ENCODE measurements around the gene CHST15.

CHST15 gene

GRCh38 chr10:124006526-124006925, 86.9 kb downstream of the CHST15 start:
- peaks cover 4 to 5% of the 10 kb centered on the region in 2 experiments for H3K4me1 ChIP-seq (ENCODE audit: control insufficient read depth in 1 of 2, insufficient read depth in 1 of 2, low read depth in 1 of 2, low read length in 1 of 2)
- H3K27me3 ChIP-seq, result no peaks in the 10 kb centered on the region
- H3K27ac ChIP-seq, result no peak overlapping the region
- peaks cover 95% of the 10 kb centered on the region for H3K36me3 ChIP-seq
- H3K4me3 ChIP-seq (ENCODE audit: low read depth in 1 of 2, low read length in 1 of 2), result no peak overlapping the region
- no peak for TF ChIP-seq CTCF (IDR thresholded peaks at IDR 0.05)
- no peaks in the 10 kb centered on the region for H3K9me3 ChIP-seq

GRCh38 chr10:124005991-124006392, 87.4 kb downstream of the CHST15 start:
- Histone ChIP-seq H3K36me3 (peaks cover 93% of the 10 kb centered on the region), H3K4me1 (ENCODE audit: control insufficient read depth in 1 of 2, insufficient read depth in 1 of 2, low read depth in 1 of 2, low read length in 1 of 2) (peaks cover 9 to 10% of the 10 kb centered on the region in 2 experiments), H3K9me3 (no peaks in the 10 kb centered on the region), H3K4me3 (ENCODE audit: low read depth in 1 of 2, low read length in 1 of 2) (no peak overlapping the region), H3K27ac (peak overlapping the region; percentile 95), H3K27me3 (no peaks in the 10 kb centered on the region)
- TF ChIP-seq CTCF (IDR thresholded peaks at IDR 0.05), result no peak

GRCh38 chr10:124005091-124005490, 88.3 kb downstream of the CHST15 start:
- Histone ChIP-seq H3K36me3 (peaks cover 87% of the 10 kb centered on the region), H3K9me3 (no peaks in the 10 kb centered on the region), H3K27ac (peak overlapping the region; percentile 95), H3K4me1 (ENCODE audit: control insufficient read depth in 1 of 2, insufficient read depth in 1 of 2, low read depth in 1 of 2, low read length in 1 of 2) (peaks cover 18 to 19% of the 10 kb centered on the region in 2 experiments), H3K27me3 (no peaks in the 10 kb centered on the region), H3K4me3 (ENCODE audit: low read depth in 1 of 2, low read length in 1 of 2) (no peak overlapping the region)
- TF ChIP-seq CTCF (IDR thresholded peaks at IDR 0.05), result no peak

GRCh38 chr10:124004663-124005004, 88.8 kb downstream of the CHST15 start:
- peak overlapping the region; percentile 95 for H3K27ac ChIP-seq
- H3K4me3 ChIP-seq (ENCODE audit: low read depth in 1 of 2, low read length in 1 of 2), result no peak overlapping the region

GRCh38 chr10:124003871-124004662, 89.3 kb downstream of the CHST15 start:
- H3K4me3 ChIP-seq (ENCODE audit: low read depth in 1 of 2, low read length in 1 of 2), result no peak overlapping the region

More at GRCh38 chr10:124004663-124005004, 88.8 kb downstream of the CHST15 start:
- H3K4me1 ChIP-seq (ENCODE audit: control insufficient read depth in 1 of 2, insufficient read depth in 1 of 2, low read depth in 1 of 2, low read length in 1 of 2), result peaks cover 23% of the 10 kb centered on the region in 2 experiments
- no peak for TF ChIP-seq CTCF (IDR thresholded peaks at IDR 0.05)
- peaks cover 87% of the 10 kb centered on the region for H3K36me3 ChIP-seq
- no peaks in the 10 kb centered on the region for H3K27me3 ChIP-seq
- H3K9me3 ChIP-seq, result no peaks in the 10 kb centered on the region

More at GRCh38 chr10:124003871-124004662, 89.3 kb downstream of the CHST15 start:
- peak overlapping the region; percentile 95 for H3K27ac ChIP-seq
- no peaks in the 10 kb centered on the region for H3K9me3 ChIP-seq
- TF ChIP-seq CTCF (IDR thresholded peaks at IDR 0.05), result no peak
- H3K36me3 ChIP-seq, result peaks cover 86% of the 10 kb centered on the region
- no peaks in the 10 kb centered on the region for H3K27me3 ChIP-seq
- peaks cover 28 to 29% of the 10 kb centered on the region in 2 experiments for H3K4me1 ChIP-seq (ENCODE audit: control insufficient read depth in 1 of 2, insufficient read depth in 1 of 2, low read depth in 1 of 2, low read length in 1 of 2)
